Uterus (tissue), 2 donors: Measurements from ENCODE around the gene NUP93.

ENCODE experiments used
- POLR2A ChIP-seq, 2 donors: fragments of 450-650 bp; IDR thresholded peaks; one replicate each; pipeline ENCODE4 v1.6.1; 2016; ENCODE audit warnings: antibody characterized with exemption in 2 of 2, mild to moderate bottlenecking in 1 of 2, moderate library complexity in 1 of 2
- TF ChIP-seq, protein P1 (sequence below), 4 experiments: fragments of 200-600 bp in 2 of 4; fragments of 450-650 bp in 2 of 4; sonication (generic) in 2 of 4; IDR thresholded peaks; one replicate each; pipeline ENCODE4 v1.5.1; 2016 to 2019; ENCODE audit warnings: antibody characterized with exemption in 4 of 4, mild to moderate bottlenecking in 2 of 4, moderate library complexity in 1 of 4

DNA sequence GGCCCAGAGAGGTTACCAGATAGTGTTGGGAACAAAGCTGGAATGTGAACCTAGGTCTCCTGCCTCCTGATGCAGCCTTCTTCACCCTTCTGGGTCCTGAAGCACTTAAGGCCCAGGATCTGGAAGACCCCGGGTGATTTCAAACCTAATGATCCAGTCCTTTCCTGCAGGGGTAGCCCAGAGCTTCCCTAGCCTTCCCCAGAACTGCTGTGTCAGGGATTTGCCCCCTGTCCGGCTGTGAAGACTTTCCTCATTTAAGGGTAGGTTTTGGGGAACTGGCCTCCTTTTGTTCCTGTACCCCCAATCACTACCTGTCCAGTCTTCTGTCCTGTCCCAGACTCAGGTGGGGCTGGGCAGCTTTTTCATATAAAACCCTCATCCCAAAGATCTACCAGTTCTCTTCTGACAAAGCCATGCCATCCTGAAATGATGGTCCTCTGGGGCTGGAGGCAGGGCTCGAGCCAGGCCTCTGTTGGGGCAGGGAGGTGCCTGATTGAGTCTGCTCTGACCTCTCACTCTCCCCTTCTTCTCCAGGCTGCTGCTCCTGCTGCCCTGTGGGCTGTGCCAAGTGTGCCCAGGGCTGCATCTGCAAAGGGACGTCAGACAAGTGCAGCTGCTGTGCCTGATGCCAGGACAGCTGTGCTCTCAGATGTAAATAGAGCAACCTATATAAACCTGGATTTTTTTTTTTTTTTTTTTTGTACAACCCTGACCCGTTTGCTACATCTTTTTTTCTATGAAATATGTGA is 46.3 kb upstream of the NUP93 start:
- TF ChIP-seq, protein P1, sequence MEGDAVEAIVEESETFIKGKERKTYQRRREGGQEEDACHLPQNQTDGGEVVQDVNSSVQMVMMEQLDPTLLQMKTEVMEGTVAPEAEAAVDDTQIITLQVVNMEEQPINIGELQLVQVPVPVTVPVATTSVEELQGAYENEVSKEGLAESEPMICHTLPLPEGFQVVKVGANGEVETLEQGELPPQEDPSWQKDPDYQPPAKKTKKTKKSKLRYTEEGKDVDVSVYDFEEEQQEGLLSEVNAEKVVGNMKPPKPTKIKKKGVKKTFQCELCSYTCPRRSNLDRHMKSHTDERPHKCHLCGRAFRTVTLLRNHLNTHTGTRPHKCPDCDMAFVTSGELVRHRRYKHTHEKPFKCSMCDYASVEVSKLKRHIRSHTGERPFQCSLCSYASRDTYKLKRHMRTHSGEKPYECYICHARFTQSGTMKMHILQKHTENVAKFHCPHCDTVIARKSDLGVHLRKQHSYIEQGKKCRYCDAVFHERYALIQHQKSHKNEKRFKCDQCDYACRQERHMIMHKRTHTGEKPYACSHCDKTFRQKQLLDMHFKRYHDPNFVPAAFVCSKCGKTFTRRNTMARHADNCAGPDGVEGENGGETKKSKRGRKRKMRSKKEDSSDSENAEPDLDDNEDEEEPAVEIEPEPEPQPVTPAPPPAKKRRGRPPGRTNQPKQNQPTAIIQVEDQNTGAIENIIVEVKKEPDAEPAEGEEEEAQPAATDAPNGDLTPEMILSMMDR (IDR thresholded peaks at IDR 0.05), result no peak
- no peak for TF ChIP-seq POLR2A (IDR thresholded peaks at IDR 0.05)
